GM19438 (cell line): Measurements from ENCODE around the gene CCT2.

Experiments used
- ATAC-seq: cut with Tn5 transposase; IDR thresholded peaks from one replicate; pipeline ENCODE4 v1.9.1; 2021; ENCODE audit warnings: low read depth; ENCODE audit not compliant: unreplicated experiment

CCT2 gene

GRCh38 chr12:69633061-69633460 lies 47.8 kb downstream of the CCT2 start:
- ATAC-seq: no peak

GRCh38 chr12:69639400-69640016 lies 54.2 kb downstream of the CCT2 start:
- ATAC-seq: peak; percentile 87

- ATAC-seq: no peak
Observed at GRCh38 chr12:69641546-69641945, 56.3 kb downstream of the CCT2 start.

- ATAC-seq: no peak
Observed at GRCh38 chr12:69642531-69642930, 57.3 kb downstream of the CCT2 start.

- no peak for ATAC-seq
Observed at GRCh38 chr12:69644511-69644910, 59.3 kb downstream of the CCT2 start.

- no peak for ATAC-seq
Observed at GRCh38 chr12:69645031-69645430, 59.8 kb downstream of the CCT2 start.

- no peak for ATAC-seq
Observed at GRCh38 chr12:69647178-69647577, 61.9 kb downstream of the CCT2 start.

- ATAC-seq: no peak
Observed at GRCh38 chr12:69648476-69648875, 63.2 kb downstream of the CCT2 start.

- no peak for ATAC-seq
Observed at GRCh38 chr12:69649529-69649928, 64.3 kb downstream of the CCT2 start.
